Activated T-cell treated with anti-CD3 and anti-CD28 coated beads, Interleukin-2, amount 50 U/mL, for 24 hours (primary cell): ENCODE results near the gene ENG.
A peak's percentile ranks its signal among the peaks of the same experiment; 100 is the strongest.
"Not testable (repeated sequence)": the region's sequence is repeated elsewhere in the genome, so short reads cannot be mapped to it uniquely, and the experiment has no call there.

Experiments used
- DNase-seq: peaks from one replicate; pipeline ENCODE4 v3.0.0-alpha.2; 2020
- H3K27ac Mint-ChIP-seq: 2 replicates; pipeline ENCODE4 v1.8.0; 2020; ENCODE audit warnings: mild to moderate bottlenecking, mixed read lengths
- H3K27me3 Mint-ChIP-seq: 2 replicates; pipeline ENCODE4 v1.8.0; 2020; ENCODE audit warnings: mixed read lengths
- H3K36me3 Mint-ChIP-seq: 2 replicates; pipeline ENCODE4 v1.8.0; 2020; ENCODE audit warnings: low read depth, mixed read lengths
- H3K4me1 Mint-ChIP-seq: 2 replicates; pipeline ENCODE4 v1.8.0; 2020; ENCODE audit warnings: low read depth, mixed read lengths
- H3K4me3 Mint-ChIP-seq: 2 replicates; pipeline ENCODE4 v1.8.0; 2020; ENCODE audit warnings: mild to moderate bottlenecking, moderate library complexity, mixed read lengths
- H3K9me3 Mint-ChIP-seq: 2 replicates; pipeline ENCODE4 v1.8.0; 2020; ENCODE audit warnings: mixed read lengths

ENG gene

DNA sequence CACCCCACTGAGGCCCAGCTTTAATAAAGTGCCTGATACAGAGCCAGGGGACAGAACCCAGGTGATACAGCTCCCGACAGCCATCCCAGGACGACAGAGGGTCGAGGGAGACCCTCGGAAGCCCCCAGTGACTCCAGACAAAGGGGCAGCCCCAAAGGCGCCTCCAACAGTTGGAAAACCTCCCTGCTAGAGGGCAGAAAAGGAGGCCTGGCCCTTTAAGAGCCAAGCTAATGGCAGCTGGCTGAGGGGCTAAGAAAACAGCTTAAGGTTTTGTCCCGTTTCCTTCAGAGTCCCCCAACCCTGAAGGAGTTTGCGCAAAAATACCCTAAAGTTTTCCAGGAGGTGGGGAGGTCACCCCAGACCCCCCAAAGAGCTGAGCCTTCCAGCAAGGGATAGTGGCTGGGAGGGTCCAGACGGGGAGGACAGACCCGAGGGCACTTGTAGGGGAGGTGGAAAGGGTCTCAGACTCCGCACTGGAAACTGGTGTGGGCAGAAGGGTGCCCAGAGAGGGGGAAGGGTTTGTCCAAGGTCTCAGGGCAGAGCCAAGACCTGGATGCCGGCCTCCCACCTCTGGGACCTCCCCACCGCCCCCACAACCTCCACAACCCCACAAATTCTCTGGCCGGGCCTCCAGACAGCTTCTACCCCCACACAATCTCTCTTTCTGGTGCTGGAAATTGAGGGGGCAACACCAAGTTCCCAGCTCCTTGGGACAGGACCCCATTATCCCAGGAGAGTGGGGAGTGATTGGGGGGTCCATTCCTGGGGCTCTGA, 31.2 kb upstream of the ENG start:
- Mint-ChIP-seq H3K4me3 (no peak overlapping the region), H3K36me3 (peaks cover 72% of the 10 kb centered on the region), H3K4me1 (peaks cover 8% of the 10 kb centered on the region), H3K27ac (peak overlapping the region; percentile 40), H3K9me3 (no peaks in the 10 kb centered on the region), H3K27me3 (no peaks in the 10 kb centered on the region)
- no peak for DNase-seq

DNA sequence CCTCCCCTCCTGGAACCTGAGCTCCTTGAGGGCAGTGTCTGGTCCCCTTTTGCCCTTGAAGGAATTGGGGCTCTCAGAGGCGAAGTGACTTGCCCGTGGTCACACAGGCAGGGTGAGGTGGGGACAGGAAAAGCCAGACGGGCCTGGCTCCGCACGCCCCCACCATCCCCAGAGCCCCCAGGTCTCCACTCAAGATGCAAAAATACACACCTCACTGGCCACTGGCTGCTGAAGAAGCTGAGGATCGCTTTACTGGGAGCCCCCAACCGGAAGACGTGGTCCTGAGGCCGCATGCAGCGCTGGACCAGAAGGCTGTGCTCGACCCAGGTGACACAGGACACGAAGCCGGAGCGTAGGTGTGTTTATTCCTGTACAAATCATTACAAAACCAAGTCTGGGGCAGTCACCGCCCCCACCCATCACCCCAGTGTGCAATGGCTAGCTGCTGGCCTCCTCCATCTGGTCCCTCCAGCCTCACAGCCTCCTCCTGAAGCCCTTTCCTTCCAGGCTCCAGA, 30.6 kb upstream of the ENG start:
- peak overlapping the region; percentile 57 for H3K27ac Mint-ChIP-seq
- H3K4me3 Mint-ChIP-seq: no peak overlapping the region

DNA sequence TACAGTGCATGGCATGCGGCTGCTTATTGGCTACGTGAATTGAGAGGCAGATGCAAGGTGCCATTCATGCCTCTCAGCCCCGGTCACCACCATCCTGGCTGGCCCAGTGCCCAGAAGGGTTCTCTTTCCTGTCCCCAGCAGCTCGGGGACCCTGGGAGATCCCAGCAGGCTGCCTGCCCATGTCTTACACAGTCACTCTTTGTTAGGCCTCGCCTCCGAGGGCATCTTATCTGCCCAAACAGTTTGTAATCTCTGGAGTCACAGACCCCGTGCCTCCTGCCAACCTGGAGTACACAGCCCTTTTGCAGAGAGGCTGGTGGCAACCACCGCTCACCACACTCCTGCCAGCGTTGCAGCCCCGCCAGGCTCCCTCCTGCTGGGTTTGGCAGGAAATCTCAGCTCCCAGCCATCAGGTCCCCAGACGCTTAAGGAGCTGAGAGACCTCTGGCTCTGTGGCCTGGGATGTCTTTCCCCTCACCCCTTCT, 30.0 kb upstream of the ENG start:
- no peak for DNase-seq
- Mint-ChIP-seq H3K9me3 (no peaks in the 10 kb centered on the region), H3K4me1 (peaks cover 6% of the 10 kb centered on the region), H3K27ac (peak overlapping the region; percentile 57), H3K4me3 (no peak overlapping the region), H3K27me3 (no peaks in the 10 kb centered on the region), H3K36me3 (peaks cover 61% of the 10 kb centered on the region)

More for the DNA sequence above, 30.6 kb upstream of the ENG start:
- Mint-ChIP-seq H3K36me3 (peaks cover 65% of the 10 kb centered on the region), H3K4me1 (peaks cover 6% of the 10 kb centered on the region), H3K27me3 (no peaks in the 10 kb centered on the region), H3K9me3 (no peaks in the 10 kb centered on the region)
- DNase-seq: no peak

DNA sequence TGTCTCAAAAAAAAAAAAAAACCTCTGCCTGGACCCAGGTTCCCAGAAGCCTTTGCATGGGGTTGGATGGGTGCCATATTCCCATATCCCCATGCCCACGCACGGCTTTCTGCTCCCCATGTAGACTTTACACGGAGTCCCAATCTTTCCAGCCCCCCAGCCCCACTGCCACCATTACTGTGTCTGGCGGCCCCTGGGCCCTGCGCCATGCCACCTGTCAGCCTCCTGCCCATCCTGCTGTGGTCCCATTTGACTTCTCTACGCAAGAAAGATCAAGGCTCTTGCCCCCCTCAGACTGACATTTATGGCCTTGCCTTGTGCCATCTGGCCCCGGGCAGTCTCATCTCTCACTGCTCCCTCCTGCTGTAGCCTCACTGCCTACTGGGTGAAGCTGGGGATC, 29.5 kb upstream of the ENG start:
- H3K27me3 Mint-ChIP-seq: no peaks in the 10 kb centered on the region
- peaks cover 6% of the 10 kb centered on the region for H3K4me1 Mint-ChIP-seq
- H3K27ac Mint-ChIP-seq: peak overlapping the region; percentile 57
- H3K36me3 Mint-ChIP-seq: peaks cover 57% of the 10 kb centered on the region
- DNase-seq: no peak
- no peak overlapping the region for H3K4me3 Mint-ChIP-seq
- no peaks in the 10 kb centered on the region for H3K9me3 Mint-ChIP-seq

DNA sequence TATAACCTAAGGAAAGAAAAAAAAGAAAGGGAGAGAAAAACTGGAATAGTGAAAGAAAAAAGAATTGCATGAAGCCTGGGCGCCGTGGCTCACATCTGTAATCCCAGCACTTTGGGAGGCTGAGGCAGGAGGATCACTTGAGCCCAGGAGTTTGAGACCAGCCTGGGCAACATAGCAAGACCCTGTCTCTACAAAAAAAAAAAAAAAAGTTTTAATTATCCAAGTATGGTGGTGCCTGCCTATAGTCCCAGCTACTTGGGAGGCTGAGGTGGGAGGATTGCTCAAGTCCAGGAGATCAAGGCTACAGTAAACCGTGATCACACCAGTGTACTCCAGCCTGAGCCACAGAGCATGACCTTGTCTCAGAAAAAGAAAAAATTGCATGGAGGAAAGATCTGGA, 27.3 kb upstream of the ENG start:
- H3K27me3 Mint-ChIP-seq, DNase-seq, H3K9me3 Mint-ChIP-seq, H3K4me3 Mint-ChIP-seq, H3K27ac Mint-ChIP-seq: not testable (repeated sequence)
- Mint-ChIP-seq H3K36me3 (peaks cover 34% of the 10 kb centered on the region), H3K4me1 (peaks cover 16% of the 10 kb centered on the region)

DNA sequence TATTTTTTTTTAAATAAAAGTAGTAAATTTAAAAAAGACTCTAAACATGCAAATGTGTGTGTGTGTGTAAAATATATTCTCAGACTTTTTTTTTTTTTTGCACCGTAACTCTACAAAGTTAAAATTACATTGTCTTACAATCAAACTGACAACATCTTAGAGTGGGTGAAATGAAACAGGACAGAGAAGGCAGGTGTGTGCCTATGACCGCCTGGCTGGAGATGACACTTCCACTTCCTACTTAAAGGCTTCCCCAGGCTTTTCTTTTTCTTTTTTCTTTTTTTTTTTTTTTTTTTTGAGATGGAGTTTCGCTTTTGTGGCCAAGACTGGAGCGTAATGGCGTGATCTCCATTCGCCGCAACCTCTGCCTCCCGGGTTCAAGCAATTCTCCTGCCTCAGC, 25.7 kb upstream of the ENG start:
- peaks cover 6% of the 10 kb centered on the region for H3K27me3 Mint-ChIP-seq
- peaks cover 20% of the 10 kb centered on the region for H3K36me3 Mint-ChIP-seq
- H3K4me1 Mint-ChIP-seq: peaks cover 11% of the 10 kb centered on the region
- DNase-seq: no peak
- no peak overlapping the region for H3K4me3 Mint-ChIP-seq
- no peak overlapping the region for H3K27ac Mint-ChIP-seq
- no peaks in the 10 kb centered on the region for H3K9me3 Mint-ChIP-seq

DNA sequence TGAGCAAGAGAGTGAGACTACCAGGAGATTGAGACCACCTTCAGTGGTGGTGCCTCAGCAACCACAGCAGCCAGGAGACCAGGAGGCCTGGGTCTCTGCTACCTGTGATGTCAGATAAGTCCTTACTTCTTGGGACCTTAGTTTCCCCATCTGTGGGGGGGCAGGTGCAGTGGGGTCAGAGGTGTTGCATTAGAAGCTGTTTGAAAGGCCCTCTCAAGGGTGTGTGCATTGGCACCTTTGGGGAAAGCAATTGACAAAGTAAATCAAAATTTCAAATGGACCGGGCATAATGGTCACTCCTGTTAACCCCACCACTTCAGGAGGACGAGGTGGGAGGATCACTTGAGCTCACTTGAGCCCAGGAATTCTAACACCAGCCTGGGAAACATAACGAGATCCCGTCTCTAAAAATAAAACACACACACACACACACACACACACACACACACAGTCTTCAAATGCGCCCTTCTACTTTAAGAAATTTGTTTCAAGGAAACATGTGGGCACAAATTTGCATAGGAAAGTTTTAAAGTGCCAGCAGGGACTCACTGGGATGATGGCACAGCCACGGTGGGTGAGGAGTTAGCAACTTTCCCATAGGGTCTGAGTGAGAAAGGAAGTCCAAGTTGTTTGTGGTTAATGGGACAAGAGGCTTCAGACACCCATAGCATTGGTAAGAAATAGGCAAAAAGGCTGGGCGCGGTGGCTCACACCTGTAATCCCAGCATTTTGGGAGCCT, 24.4 kb upstream of the ENG start:
- H3K27ac Mint-ChIP-seq: no peak overlapping the region
- H3K36me3 Mint-ChIP-seq: peaks cover 6% of the 10 kb centered on the region

DNA sequence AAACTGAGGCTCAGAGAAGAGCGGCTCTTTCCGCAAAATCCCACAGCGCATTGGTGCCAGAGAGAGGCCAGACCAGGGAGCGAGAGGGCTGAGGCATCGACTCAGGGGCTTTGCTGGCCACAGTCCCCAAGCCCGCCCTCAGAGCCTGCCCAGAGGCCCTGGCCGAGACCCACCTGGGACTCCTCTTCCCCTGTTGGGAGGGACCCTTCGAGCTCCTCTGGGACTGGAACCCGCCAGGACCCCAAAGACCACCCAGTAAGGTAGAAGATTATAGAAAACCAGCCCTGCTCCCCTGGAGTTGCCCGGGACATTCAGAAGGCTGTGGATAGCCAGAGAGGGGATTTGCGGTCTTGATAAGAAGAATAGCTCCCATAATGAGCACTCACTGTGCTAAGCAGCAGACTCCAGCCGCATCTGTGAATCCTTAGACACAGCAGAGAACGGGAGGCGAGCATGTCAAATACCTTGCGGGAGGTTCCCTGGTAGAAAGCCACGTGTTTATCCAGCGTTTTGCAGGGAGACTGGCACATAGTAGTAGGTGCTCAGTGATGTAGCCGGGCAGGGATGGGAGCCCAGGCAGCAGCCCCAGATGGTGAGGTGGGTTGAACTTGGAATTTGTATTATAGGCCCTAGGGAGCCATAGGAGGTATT, 23.7 kb upstream of the ENG start:
- Mint-ChIP-seq H3K4me1 (peaks cover 10% of the 10 kb centered on the region), H3K36me3 (peaks cover 6% of the 10 kb centered on the region), H3K27ac (no peak overlapping the region), H3K9me3 (no peaks in the 10 kb centered on the region), H3K27me3 (peaks cover 6% of the 10 kb centered on the region), H3K4me3 (peak overlapping the region; percentile 42)
- no peak for DNase-seq

More for the DNA sequence above, 24.4 kb upstream of the ENG start:
- no peak overlapping the region for H3K4me3 Mint-ChIP-seq
- peaks cover 10% of the 10 kb centered on the region for H3K4me1 Mint-ChIP-seq
- H3K27me3 Mint-ChIP-seq: peaks cover 6% of the 10 kb centered on the region
- no peaks in the 10 kb centered on the region for H3K9me3 Mint-ChIP-seq
- no peak for DNase-seq

DNA sequence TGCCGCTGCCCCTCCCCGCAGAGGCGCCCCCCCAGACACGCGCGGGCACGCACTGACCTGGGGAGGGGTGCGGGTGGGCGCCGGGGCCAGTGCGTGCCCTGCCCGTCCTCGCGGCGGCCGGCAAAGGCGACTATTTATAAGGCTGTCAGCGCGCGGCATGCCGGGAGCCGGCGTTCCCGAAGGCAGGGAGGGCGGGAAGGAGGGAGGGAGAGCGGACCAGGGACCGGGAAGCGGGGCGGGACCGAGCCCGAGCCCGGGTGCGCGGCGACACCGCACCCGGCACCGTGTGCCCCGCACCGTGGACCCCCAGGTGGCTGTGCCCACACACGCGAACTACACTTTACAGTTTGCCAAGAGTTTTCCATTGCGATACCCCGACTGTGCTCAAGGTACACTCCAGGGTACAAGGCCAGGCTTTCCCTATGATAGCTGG, 23.1 kb upstream of the ENG start, which contains the start of gene AK1:
Gene AK1 (minus strand): TSS at position 110 of the 433 bp plus-strand sequence. CDS start 3,058 bp downstream, outside the sequence.
- Mint-ChIP-seq H3K4me3 (peak within 1 kb of the TSS; percentile 55), H3K27ac (peak within 1 kb of the TSS; percentile 23)
- no peak for DNase-seq

DNA sequence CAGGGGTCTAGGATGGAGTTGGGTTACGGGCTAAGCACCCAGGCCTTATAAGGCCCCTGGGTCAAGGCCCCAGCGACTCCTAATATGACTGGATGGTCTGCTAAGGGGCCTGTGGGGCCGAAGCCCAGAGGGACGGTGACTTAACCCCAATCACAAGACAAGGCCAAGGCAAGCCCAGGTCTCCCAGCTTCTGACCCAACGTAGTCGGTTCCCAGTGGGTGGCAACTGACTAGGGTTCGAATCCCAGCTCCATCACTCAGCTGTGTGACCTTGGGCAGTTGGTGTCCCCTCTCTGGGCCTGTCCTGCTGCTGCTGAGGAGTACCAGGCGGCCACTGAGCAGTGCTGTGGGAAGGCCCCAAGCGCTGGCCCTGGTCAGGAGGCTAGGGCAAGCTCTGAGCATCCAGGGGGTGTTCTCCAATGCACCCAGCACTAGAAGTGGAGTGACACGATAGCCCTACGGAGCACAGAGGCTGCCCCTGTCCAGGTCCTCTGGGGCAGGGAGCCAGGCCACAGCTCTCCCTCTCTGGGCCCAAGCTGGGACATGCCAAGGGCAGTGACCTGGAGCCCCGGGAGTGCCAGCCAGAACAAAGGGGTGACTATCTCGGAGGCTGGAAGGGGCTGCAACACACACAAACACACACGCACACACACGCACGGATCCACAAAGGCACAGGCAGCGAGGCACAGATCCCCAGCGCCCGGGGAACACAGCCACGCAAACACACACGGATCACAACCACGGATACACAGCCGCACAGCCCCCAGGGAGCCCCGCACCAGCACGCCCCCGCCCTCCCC, 22.5 kb upstream of the ENG start:
- peaks cover 6% of the 10 kb centered on the region for H3K27me3 Mint-ChIP-seq
- peak overlapping the region; percentile 23 for H3K27ac Mint-ChIP-seq
- H3K9me3 Mint-ChIP-seq: no peaks in the 10 kb centered on the region
- no peak for DNase-seq
- no peaks in the 10 kb centered on the region for H3K36me3 Mint-ChIP-seq
- H3K4me3 Mint-ChIP-seq: peak overlapping the region; percentile 55
- H3K4me1 Mint-ChIP-seq: peaks cover 10% of the 10 kb centered on the region

More for the DNA sequence above, 23.1 kb upstream of the ENG start, which contains the start of gene AK1:
- Mint-ChIP-seq H3K27me3 (peaks cover 6% of the 10 kb centered on the region), H3K9me3 (no peaks in the 10 kb centered on the region), H3K4me1 (peaks cover 10% of the 10 kb centered on the region), H3K36me3 (peaks cover under 1% of the 10 kb centered on the region)

DNA sequence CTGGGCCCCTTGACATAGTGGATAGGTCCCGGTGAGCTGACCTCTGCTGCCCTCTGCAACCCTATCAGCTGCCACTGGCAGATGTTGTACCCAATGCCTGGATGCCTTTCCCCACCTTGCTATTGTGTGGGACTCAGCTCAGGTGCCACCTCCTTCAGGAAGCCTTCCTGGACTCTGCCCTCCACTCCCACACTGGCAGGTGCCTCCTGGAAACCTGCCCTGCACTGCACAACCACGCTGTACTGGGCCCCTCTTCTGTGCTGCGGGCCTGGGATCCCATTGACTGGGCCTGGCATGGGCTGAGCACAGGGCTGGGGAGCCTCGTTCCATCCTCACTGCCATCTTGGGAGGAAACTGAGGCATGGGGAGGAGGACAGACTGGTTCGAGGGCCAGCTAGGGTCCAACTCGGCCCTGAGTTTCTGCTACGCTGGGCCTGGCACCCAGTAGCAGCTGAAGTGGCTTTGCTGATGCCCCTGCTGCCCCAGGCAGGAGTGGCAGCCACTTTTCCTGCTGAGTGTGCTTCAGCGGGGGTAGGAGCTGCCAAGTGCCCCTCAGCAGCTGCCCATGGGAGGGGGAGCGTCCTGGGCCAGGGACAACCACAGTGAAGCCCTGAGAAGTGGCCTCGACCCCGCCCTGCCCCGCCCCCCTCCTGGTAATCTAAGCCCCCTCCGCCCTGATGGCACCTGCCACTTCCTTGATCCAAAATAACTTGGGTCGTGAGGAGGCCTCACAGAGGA, 21.7 kb upstream of the ENG start:
- no peak overlapping the region for H3K4me3 Mint-ChIP-seq
- H3K4me1 Mint-ChIP-seq: peaks cover 10% of the 10 kb centered on the region
- no peak overlapping the region for H3K27ac Mint-ChIP-seq
- H3K36me3 Mint-ChIP-seq: no peaks in the 10 kb centered on the region
- DNase-seq: no peak
- H3K27me3 Mint-ChIP-seq: peaks cover 6% of the 10 kb centered on the region
- no peaks in the 10 kb centered on the region for H3K9me3 Mint-ChIP-seq

DNA sequence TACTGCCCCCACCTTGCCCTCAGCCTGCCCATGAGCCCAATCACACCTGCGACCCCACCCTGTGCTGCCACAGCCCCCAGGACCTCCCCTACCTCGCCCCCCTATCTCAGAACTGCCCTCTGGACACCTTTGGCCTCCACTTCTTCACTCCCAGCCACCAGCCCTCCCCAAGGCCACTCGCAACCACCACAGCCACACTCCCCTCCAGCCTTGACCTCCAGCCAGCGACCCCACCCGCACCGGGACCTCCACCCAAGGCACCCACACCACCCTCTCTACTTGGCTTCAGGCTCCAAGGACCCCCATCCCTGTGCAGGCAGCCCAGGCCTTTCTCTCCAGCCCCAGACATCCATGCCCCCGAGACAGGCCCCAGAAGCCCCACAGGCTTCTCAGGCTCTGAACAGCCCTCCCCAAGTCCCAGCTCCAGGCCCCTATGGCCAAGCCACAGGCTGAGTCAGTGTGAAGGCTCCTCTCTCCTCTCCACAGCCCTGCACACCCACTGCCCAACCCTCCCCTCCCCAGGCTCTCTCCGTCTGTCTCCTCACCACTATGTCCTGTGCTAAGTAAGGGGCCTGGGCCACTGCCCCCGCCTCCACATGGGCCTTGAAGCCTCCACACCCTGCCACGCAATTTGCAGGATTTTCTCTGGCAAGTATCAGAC, 21.0 kb upstream of the ENG start:
- H3K36me3 Mint-ChIP-seq: no peaks in the 10 kb centered on the region
- H3K4me3 Mint-ChIP-seq: no peak overlapping the region
- no peaks in the 10 kb centered on the region for H3K9me3 Mint-ChIP-seq
- H3K4me1 Mint-ChIP-seq: peaks cover 10% of the 10 kb centered on the region
- H3K27ac Mint-ChIP-seq: no peak overlapping the region
- DNase-seq: no peak
- H3K27me3 Mint-ChIP-seq: peaks cover 6% of the 10 kb centered on the region
